Placental pericyte (primary cell): Measurements from ENCODE around the gene PACS1. TPM values are rescaled to one million over a fixed set of nuclear protein-coding genes. Genes with fewer than 3 reads are reported as not detected.

ENCODE experiments used
- total RNA-seq: library from RNA; depleted of rRNA; stranded (reverse); fragments of >200 nt; gene quantifications from 2 replicates; pipeline ENCODE4 v1.2.3, GENCODE V29; 2012

PACS1 gene
- 58.7 and 76.8 TPM in 2 replicates for total RNA-seq

DNA sequence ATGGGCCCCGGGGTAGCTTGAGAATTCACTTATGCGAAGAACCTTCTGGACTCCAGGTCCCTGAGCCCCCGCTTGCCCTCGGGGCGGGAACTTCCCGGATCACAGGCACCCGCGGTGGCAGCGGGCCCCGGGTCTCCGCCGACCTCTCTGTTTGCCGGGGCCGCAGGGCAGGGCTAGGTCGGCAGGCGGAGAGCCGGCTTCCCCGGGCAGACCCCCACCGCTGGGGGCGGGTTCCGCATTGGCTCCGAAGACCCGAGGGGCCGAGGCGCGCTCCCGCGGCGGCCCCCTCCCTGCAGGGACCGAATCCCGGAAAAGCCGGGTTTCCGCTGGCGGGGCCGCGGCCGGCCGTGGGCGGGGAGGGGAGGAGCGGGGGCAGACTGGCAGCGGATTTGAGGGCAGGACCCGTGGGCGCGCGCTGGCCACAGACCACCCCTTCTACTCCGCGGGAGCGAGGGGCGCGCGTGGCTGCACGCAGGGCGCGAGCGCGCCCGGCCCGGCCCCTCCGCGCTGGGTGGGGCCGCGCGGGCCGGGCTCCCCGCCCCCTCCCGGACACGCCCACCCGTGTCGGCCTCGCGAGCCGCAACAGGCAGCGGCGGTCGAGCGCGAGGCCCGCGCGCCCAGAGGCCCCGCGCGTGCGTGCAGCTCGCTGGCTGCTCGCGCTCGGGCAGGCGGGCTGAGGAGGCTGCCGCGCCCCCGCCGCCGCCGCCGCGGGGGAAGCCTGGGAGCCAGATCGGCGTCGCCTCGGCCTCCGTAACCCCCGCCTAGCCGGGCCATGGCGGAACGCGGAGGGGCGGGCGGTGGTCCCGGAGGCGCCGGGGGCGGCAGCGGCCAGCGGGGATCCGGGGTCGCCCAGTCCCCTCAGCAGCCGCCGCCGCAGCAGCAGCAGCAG, at the start of gene PACS1:
PACS1 (plus strand) TSS at position 558 of the 889 bp plus-strand sequence; CDS start at position 773, 215 bp downstream.

DNA sequence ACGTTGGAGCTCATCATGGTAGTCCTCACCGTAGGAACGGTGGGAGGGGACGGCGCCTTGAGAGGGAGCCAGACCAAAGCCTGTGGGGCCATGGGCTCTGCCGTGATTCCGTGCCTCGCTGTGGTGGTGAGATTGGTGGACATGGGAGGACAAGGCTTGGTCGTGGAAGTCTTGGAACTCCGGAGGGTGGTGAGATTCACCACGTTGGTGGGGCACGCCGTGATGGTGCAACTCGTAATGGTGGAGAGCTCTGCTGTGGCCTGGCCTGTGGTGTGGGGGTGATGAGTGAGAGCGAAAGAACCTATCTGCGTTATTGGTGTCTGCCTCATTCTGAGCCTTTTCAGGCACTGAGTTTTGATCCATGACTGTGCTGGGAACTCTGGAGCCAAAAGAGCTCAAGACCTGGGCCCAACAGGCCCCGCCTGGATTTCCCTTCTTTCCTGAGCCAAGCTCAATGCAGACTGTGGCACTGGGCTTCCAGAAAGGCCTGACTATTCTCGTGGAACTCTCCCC, 44.0 kb upstream of the PACS1 start, which contains the start of gene CATSPER1:
CATSPER1 (minus strand) TSS at position 463 of the 513 bp plus-strand sequence; CDS start at position 363, 100 bp downstream.

GRCh38 chr11:66048547-66049323, 21.3 kb upstream of the PACS1 start, which contains the start of gene GAL3ST3:
Gene GAL3ST3, minus strand, starts transcription at chr11:66049161. Its CDS starts 3,746 bp downstream, at chr11:66045415.

DNA sequence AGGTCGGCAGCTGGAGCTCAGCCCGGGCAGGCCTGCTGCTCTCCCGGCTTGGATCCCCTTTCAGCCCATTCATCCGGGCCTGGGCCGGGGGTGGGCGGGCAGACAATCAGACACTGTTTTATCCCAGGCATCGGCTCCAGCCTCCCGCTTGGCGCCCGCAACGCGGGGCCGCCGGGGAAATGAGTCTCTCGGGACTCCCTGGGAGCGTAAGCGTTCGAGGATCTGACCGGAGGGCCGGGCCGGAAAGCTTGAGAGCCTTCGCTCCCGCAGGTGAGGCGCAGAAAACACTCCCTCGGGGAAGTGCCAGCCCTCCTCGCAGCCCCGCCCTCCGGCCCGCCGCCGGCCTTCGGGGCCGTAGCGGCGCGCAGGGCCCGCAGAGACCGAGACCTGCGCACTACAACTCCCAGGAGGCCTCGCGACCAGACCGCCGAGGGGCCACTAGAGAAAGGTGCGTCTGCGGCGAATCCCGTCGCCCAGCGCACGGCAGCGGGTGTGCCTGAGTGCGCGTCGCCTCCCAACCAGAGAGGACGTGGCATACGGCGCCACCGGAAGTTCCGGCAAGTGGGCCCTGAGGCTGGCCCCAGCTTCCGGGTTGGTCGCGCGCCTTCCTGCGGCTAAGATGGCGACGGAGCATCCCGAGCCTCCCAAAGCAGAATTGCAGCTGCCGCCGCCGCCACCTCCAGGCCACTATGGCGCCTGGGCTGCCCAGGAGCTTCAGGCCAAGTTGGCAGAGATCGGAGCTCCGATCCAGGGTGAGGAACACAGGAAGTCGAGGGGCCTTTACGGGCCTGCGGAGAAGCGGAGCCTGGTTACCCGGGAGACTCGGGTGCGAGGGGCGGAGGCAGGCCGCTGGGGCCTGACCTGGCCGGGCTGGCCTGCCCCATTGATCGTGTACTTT, 18.1 kb upstream of the PACS1 start, which contains the start of gene SF3B2:
SF3B2 (plus strand) TSS at position 599 of the 898 bp plus-strand sequence; CDS start at position 620, 21 bp downstream.

GRCh38 chr11:66268244-66268951, 198.3 kb downstream of the PACS1 start, which contains the start of gene RAB1B:
Gene RAB1B, plus strand, starts transcription at chr11:66268639. Its CDS starts 41 bp downstream, at chr11:66268680.

DNA sequence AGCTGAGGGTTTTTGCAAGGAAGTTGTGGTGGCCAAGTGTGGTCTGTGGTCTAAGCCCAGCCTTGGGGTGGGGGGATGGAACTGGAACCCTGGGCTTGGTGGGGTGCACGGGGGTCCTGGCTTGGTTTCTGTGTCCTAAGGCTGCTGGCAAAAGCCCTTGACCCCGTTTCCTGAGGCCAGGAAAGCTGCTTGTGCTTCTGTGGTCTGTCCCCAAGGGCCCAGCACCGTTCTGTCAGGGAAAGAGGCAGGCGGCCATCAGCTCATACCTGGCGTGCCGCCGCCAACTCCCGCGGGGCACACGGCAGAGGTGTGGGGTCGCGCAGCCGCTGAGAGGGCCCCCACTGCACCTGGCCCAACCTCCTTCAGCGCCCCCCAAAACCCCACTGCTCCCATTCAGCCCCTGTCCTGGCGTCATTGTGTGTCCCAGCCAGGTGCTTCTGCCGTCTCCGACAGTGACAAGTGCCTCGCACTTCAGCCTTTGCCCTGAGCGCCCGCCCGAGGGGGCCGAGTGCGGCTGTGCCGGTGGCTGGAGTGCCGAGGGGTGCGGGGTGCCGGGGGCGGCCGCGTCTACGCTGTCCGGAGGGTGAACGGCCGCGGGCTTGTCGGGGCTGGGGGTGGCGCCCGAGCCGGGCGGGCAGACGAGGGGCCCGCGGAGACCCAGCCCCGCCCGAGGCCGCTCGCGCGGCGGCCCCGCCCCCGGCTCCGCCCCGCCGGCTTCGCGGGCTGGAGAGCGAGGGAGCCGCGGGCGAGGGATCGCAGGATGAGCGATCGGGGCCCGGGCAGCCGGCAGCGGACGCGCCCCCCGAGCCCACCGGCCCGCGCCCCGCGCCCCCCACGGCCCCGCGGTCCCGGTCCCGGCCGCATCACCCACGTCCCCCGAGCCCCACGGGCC, 207.6 kb downstream of the PACS1 start, which contains the start of gene CNIH2:
CNIH2 (plus strand) TSS at position 705 of the 892 bp plus-strand sequence. CDS start 282 bp downstream, outside the sequence.

GRCh38 chr11:66288671-66289547, 218.8 kb downstream of the PACS1 start, which contains the start of gene YIF1A:
Gene YIF1A, minus strand, starts transcription at chr11:66289143. Its CDS starts 158 bp downstream, at chr11:66288985.

GRCh38 chr11:66291706-66292542, 221.9 kb downstream of the PACS1 start, which contains the start of gene TMEM151A:
Gene TMEM151A, plus strand, starts transcription at chr11:66291894. Its CDS starts 120 bp downstream, at chr11:66292014.

Other genes starting within 250 kb of the PACS1 start
- 0.44 TPM in 1 of 2 replicates, not detected in the other for gene SNX32, start 236.3 kb upstream of the PACS1 start, total RNA-seq
- gene CFL1, start 212.1 kb upstream of the PACS1 start, total RNA-seq: 1,011 and 1,285 TPM in 2 replicates
- gene MUS81, start 209.8 kb upstream of the PACS1 start, total RNA-seq: 44.2 and 92.3 TPM in 2 replicates
- 69.9 and 112 TPM in 2 replicates for gene EFEMP2, start 197.5 kb upstream of the PACS1 start, total RNA-seq
- gene CTSW, start 190.4 kb upstream of the PACS1 start, total RNA-seq: not detected in 2 replicates
- 104 and 131 TPM in 2 replicates for gene FIBP, start 181.8 kb upstream of the PACS1 start, total RNA-seq
- gene CCDC85B, start 179.6 kb upstream of the PACS1 start, total RNA-seq: 41.1 and 45.2 TPM in 2 replicates
- gene FOSL1, start 169.9 kb upstream of the PACS1 start, total RNA-seq: 24.9 and 76.5 TPM in 2 replicates
- 25.4 and 29.2 TPM in 2 replicates for gene C11orf68, start 151.2 kb upstream of the PACS1 start, total RNA-seq
- 130 and 156 TPM in 2 replicates for gene DRAP1, start 150.8 kb upstream of the PACS1 start, total RNA-seq
- not detected in 2 replicates for gene TSGA10IP, start 124.8 kb upstream of the PACS1 start, total RNA-seq
- 29.6 and 43.3 TPM in 2 replicates for gene SART1, start 108.5 kb upstream of the PACS1 start, total RNA-seq
- gene EIF1AD, start 68.1 kb upstream of the PACS1 start, total RNA-seq: 50.8 and 55.7 TPM in 2 replicates
- 17.9 and 29.9 TPM in 2 replicates for gene BANF1, start 67.8 kb upstream of the PACS1 start, total RNA-seq
- 0.29 TPM in 1 of 2 replicates, not detected in the other for gene CST6, start 58.3 kb upstream of the PACS1 start, total RNA-seq
- gene CATSPER1, start 43.8 kb upstream of the PACS1 start, total RNA-seq: 0.14 TPM in 1 of 2 replicates, not detected in the other
- not detected in 2 replicates for gene GAL3ST3, start 21.1 kb upstream of the PACS1 start, total RNA-seq
- gene SF3B2, start 17.9 kb upstream of the PACS1 start, total RNA-seq: 176 and 206 TPM in 2 replicates
- gene KLC2, start 187.4 kb downstream of the PACS1 start, total RNA-seq: 26.3 and 33.2 TPM in 2 replicates
- gene RAB1B, start 198.4 kb downstream of the PACS1 start, total RNA-seq: 95.9 and 142 TPM in 2 replicates
- gene CNIH2, start 207.9 kb downstream of the PACS1 start, total RNA-seq: not detected in 2 replicates
- 154 and 160 TPM in 2 replicates for gene YIF1A, start 218.9 kb downstream of the PACS1 start, total RNA-seq
- gene TMEM151A, start 221.6 kb downstream of the PACS1 start, total RNA-seq: 0.88 TPM in 1 of 2 replicates, not detected in the other
- gene CD248, start 246.8 kb downstream of the PACS1 start, total RNA-seq: 111 and 123 TPM in 2 replicates